Naive thymus-derived CD4-positive, alpha-beta T cell (primary cell): ENCODE results near the gene RING1. TPM values are rescaled to one million over a fixed set of nuclear protein-coding genes. Genes with fewer than 3 reads are reported as not detected.
A peak's percentile ranks its signal among the peaks of the same experiment; 100 is the strongest.

ENCODE experiments used
- ATAC-seq: fragments of 150-1000 bp; cut with Tn5 transposase; 2 replicates; pipeline ENCODE4 v1.10.0; 2021; ENCODE audit warnings: mild to moderate bottlenecking, moderate library complexity
- CTCF ChIA-PET: fragments of 350-600 bp; sonication (Branson Sonifier 250); formaldehyde crosslinking; loops from one replicate; lab custom pipeline; 2021; ENCODE audit warnings: antibody characterized with exemption; lab: Charles Lee
- POLR2A ChIA-PET: fragments of 350-600 bp; sonication (Branson Sonifier 250); formaldehyde crosslinking; loops from one replicate; lab custom pipeline; 2021; ENCODE audit warnings: antibody characterized with exemption, inconsistent platforms; lab: Charles Lee
- DNase-seq, 9 donors: peaks; one replicate each; pipeline versions ENCODE4 v3.0.0 to v3.0.0-alpha.2; 2020 to 2022; ENCODE audit warnings: mixed read lengths in 1 of 9
- H3K27ac ChIP-seq: one replicate; pipeline ENCODE4 v1.7.0; 2013; ENCODE audit warnings: mild to moderate bottlenecking, low read depth, low read length, moderate library complexity
- H3K27me3 ChIP-seq, 2 donors: one replicate each; pipeline ENCODE4 v1.7.0; 2013; ENCODE audit warnings: low read length in 2 of 2, mild to moderate bottlenecking in 2 of 2, moderate library complexity in 2 of 2; ENCODE audit not compliant: control insufficient read depth in 2 of 2, insufficient read depth in 2 of 2
- H3K36me3 ChIP-seq, 3 experiments: 1 replicate in 2 of 3; 2 replicates in 1 of 3; pipeline ENCODE4 v1.7.0; 2013; ENCODE audit warnings: low read length in 3 of 3, mild to moderate bottlenecking in 3 of 3, moderate library complexity in 1 of 3; ENCODE audit not compliant: insufficient read depth in 3 of 3, control insufficient read depth in 2 of 3
- H3K4me1 ChIP-seq, 2 donors: one replicate each; pipeline ENCODE4 v1.7.0; 2013; ENCODE audit warnings: low read length in 2 of 2, mild to moderate bottlenecking in 2 of 2, moderate library complexity in 1 of 2; ENCODE audit not compliant: control insufficient read depth in 2 of 2, insufficient read depth in 2 of 2
- H3K4me3 ChIP-seq: 2 replicates; pipeline ENCODE4 v1.7.0; 2013; ENCODE audit warnings: mild to moderate bottlenecking, low read length
- H3K9me3 ChIP-seq, 3 experiments: 1 replicate in 2 of 3; 2 replicates in 1 of 3; pipeline ENCODE4 v1.7.0; 2013; ENCODE audit warnings: low read length in 3 of 3; ENCODE audit not compliant: control insufficient read depth in 2 of 3
- H3K27ac Mint-ChIP-seq, 9 donors: one replicate each; pipeline ENCODE4 v1.8.0; 2020 to 2022; ENCODE audit warnings: mixed read lengths in 9 of 9, mild to moderate bottlenecking in 8 of 9, moderate library complexity in 5 of 9, inconsistent platforms in 2 of 9
- H3K27me3 Mint-ChIP-seq, 5 donors: one replicate each; pipeline ENCODE4 v1.8.0; 2021 to 2022; ENCODE audit warnings: mixed read lengths in 5 of 5, mild to moderate bottlenecking in 1 of 5
- H3K36me3 Mint-ChIP-seq, 5 donors: one replicate each; pipeline ENCODE4 v1.8.0; 2020 to 2022; ENCODE audit warnings: mixed read lengths in 5 of 5, mild to moderate bottlenecking in 3 of 5, inconsistent platforms in 1 of 5
- H3K4me1 Mint-ChIP-seq, 7 donors: one replicate each; pipeline ENCODE4 v1.8.0; 2020 to 2022; ENCODE audit warnings: mixed read lengths in 7 of 7, mild to moderate bottlenecking in 3 of 7, inconsistent platforms in 1 of 7
- H3K4me3 Mint-ChIP-seq, 10 donors: one replicate each; pipeline ENCODE4 v1.8.0; 2020 to 2022; ENCODE audit warnings: mild to moderate bottlenecking in 10 of 10, mixed read lengths in 10 of 10, moderate library complexity in 6 of 10, inconsistent platforms in 2 of 10
- H3K9me3 Mint-ChIP-seq, 11 donors: one replicate each; pipeline ENCODE4 v1.8.0; 2020 to 2022; ENCODE audit warnings: mixed read lengths in 11 of 11, mild to moderate bottlenecking in 4 of 11, inconsistent platforms in 1 of 11, moderate library complexity in 1 of 11
- intact Hi-C, 2 donors: fragments of 100-400 bp; cut with micrococcal nuclease; formaldehyde crosslinking; loops; one replicate each; pipeline ENCODE4 v1.15.1; 2023
- polyA plus RNA-seq, 2 donors: library from polyadenylated mRNA; unstranded; fragments of 300-500 nt; fragmentation: Illumina TruSeq; gene quantifications; one replicate each; pipeline ENCODE4 v1.2.3, GENCODE V29; 2021
- total RNA-seq, 6 experiments: library from RNA in 5 of 6; stranded (reverse) in 5 of 6; gene quantifications; 1 replicate in 5 of 6; 2 replicates in 1 of 6; pipeline ENCODE4 v1.2.3 and lab custom pipeline; 2021 to 2026

Gene RING1
- total and polyA plus RNA-seq, 7 experiments from 2014 or later = 9.5 to 47.2 (median 41.3) TPM

DNA sequence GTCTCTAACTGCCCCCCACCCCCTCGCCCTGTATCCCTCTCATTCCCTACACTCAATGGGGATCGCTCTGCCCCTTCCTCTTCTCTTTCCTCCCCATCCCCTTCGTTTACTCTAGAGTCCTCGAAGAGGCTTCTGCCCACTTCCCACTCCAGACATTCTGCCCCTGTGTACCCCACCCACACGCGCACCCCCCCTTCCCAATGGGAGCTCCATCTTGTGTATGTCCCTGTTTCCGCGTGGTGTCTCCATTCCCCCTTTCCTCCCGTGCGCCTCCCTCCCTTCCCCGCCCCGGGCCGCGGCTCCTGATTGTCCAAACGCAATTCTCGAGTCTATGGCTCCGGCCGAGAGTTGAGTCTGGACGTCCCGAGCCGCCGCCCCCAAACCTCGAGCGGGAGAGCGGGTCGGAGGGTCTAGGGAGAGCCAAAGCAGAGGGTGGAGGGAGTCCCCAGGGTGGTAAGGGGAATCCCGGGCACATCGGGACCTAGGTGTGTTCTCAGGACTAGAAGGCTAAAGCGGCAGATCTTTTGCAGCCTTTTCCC, 679 bp upstream of the RING1 start:
- POLR2A ChIA-PET = interaction anchor here (0.5 to 3.6 kb wide), 17 partner anchors 8 to 237 kb away, joined by 3 to 31 read pairs (median 5); partner anchors contain the start of genes B3GALT4, COL11A2, PFDN6 and RPS18
- H3K4me3 Mint-ChIP-seq = peak overlapping the region; percentile 83 to 97 (median 88)

DNA sequence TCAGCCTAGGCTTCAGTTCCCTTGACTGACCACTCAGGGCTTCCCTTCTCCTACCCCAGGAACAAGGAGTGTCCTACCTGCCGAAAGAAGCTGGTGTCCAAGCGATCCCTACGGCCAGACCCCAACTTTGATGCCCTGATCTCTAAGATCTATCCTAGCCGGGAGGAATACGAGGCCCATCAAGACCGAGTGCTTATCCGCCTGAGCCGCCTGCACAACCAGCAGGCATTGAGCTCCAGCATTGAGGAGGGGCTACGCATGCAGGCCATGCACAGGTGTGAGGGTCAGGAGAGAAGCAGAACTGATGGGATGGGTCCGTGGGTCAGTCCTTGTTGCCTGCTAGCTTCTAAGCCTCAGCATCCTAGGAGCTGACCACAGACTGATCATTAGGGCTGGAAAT, 1.6 kb downstream of the RING1 start:
- peaks cover 43 to 59% (median 49%) of the 10 kb centered on the region in 7 donors for H3K4me1 Mint-ChIP-seq
- H3K36me3 Mint-ChIP-seq = peaks cover 0 to 18% (median 15%) of the 10 kb centered on the region in 5 donors
- Histone ChIP-seq H3K27ac (no peak overlapping the region), H3K27me3 (peaks cover 0 to 3% of the 10 kb centered on the region in 2 donors), H3K4me1 (peaks cover 18 to 33% of the 10 kb centered on the region in 2 donors), H3K4me3 (no peak overlapping the region), H3K36me3 (peaks cover 0 to 35% (median 6%) of the 10 kb centered on the region in 3 experiments), H3K9me3 (no peaks in the 10 kb centered on the region)
- peaks cover 0 to 30% (median 6%) of the 10 kb centered on the region in 5 donors for H3K27me3 Mint-ChIP-seq
- no peak for ATAC-seq
- intact Hi-C loops = loop anchor here (10.0 kb wide), 3 partner anchors 1475 to 2005 kb away; partner anchors contain the start of genes C6orf47 (in 1 of the 2), CLIC1 (in 1 of the 2), CSNK2B (in 1 of the 2) and GPANK1 (in 1 of the 2)
- ChIA-PET POLR2A (interaction anchor here (0.6 to 3.6 kb wide), 4 partner anchors 18 to 1177 kb away, joined by 3 to 31 read pairs (median 14); partner anchors contain the start of genes COL11A2, RPS18 and VPS52), CTCF (interaction anchor here (1.2 kb wide), 1 partner anchor 39 kb away, joined by 4 read pairs; no protein-coding TSS in a partner anchor)
- H3K27ac Mint-ChIP-seq = peak overlapping the region in 4 of 9 donors; percentile 87 to 96 (median 92)
- peaks cover 0 to 1% (median 0%) of the 10 kb centered on the region in 11 donors for H3K9me3 Mint-ChIP-seq
- no peak for DNase-seq
- peak overlapping the region in 9 of 10 donors; percentile 6 to 96 (median 84) for H3K4me3 Mint-ChIP-seq

More for the DNA sequence above, 679 bp upstream of the RING1 start:
- Mint-ChIP-seq H3K27me3 (peaks cover 0 to 7% (median 2%) of the 10 kb centered on the region in 5 donors), H3K4me1 (peaks cover 40 to 58% (median 52%) of the 10 kb centered on the region in 7 donors), H3K36me3 (peaks cover 0 to 28% (median 21%) of the 10 kb centered on the region in 5 donors), H3K27ac (peak overlapping the region; percentile 80 to 96 (median 91)), H3K9me3 (peaks cover 0 to 1% (median 0%) of the 10 kb centered on the region in 11 donors)
- intact Hi-C loops = loop anchor here (1.0 to 10.0 kb wide), 9 partner anchors 7 to 2003 kb away; partner anchors contain the start of genes RXRB (in 2 of the 2), SLC39A7 (in 2 of the 2), C6orf47 (in 1 of the 2) and CLIC1 (in 1 of the 2)
- H3K4me1 ChIP-seq = peaks cover 20 to 26% of the 10 kb centered on the region in 2 donors
- peak overlapping the region; percentile 92 for H3K4me3 ChIP-seq
- ATAC-seq (no peak), DNase-seq (no peak)
- peaks cover 5 to 51% (median 6%) of the 10 kb centered on the region in 3 experiments for H3K36me3 ChIP-seq
- no peaks in the 10 kb centered on the region for H3K9me3 ChIP-seq
- H3K27me3 ChIP-seq = peaks cover 0 to 3% of the 10 kb centered on the region in 2 donors
- CTCF ChIA-PET = interaction anchor here (1.8 kb wide), 1 partner anchor 41 kb away, joined by 13 read pairs; no protein-coding TSS in a partner anchor
- H3K27ac ChIP-seq = peak overlapping the region; percentile 98

DNA sequence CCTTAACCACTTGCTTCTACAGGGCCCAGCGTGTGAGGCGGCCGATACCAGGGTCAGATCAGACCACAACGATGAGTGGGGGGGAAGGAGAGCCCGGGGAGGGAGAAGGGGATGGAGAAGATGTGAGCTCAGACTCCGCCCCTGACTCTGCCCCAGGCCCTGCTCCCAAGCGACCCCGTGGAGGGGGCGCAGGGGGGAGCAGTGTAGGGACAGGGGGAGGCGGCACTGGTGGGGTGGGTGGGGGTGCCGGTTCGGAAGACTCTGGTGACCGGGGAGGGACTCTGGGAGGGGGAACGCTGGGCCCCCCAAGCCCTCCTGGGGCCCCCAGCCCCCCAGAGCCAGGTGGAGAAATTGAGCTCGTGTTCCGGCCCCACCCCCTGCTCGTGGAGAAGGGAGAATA, 2.8 kb downstream of the RING1 start:
- H3K27ac Mint-ChIP-seq = no peak overlapping the region
- H3K27me3 Mint-ChIP-seq = peaks cover 0 to 34% (median 6%) of the 10 kb centered on the region in 5 donors
- ChIA-PET CTCF (interaction anchor here (0.8 kb wide), 1 partner anchor 15 kb away, joined by 4 read pairs; no protein-coding TSS in a partner anchor), POLR2A (interaction anchor here (1.0 kb wide), 1 partner anchor 17 kb away, joined by 4 read pairs; no protein-coding TSS in a partner anchor)
- DNase-seq = no peak
- Histone ChIP-seq H3K36me3 (peaks cover 0 to 35% (median 6%) of the 10 kb centered on the region in 3 experiments), H3K4me1 (peaks cover 9 to 28% of the 10 kb centered on the region in 2 donors), H3K4me3 (no peak overlapping the region), H3K27me3 (peaks cover 0 to 3% of the 10 kb centered on the region in 2 donors), H3K27ac (no peak overlapping the region), H3K9me3 (no peaks in the 10 kb centered on the region)
- peaks cover 0 to 1% (median 0%) of the 10 kb centered on the region in 11 donors for H3K9me3 Mint-ChIP-seq
- ATAC-seq = no peak
- intact Hi-C loops = no loop called here
- H3K4me3 Mint-ChIP-seq = no peak overlapping the region
- peaks cover 0 to 18% (median 15%) of the 10 kb centered on the region in 5 donors for H3K36me3 Mint-ChIP-seq
- peaks cover 35 to 46% (median 37%) of the 10 kb centered on the region in 7 donors for H3K4me1 Mint-ChIP-seq

DNA sequence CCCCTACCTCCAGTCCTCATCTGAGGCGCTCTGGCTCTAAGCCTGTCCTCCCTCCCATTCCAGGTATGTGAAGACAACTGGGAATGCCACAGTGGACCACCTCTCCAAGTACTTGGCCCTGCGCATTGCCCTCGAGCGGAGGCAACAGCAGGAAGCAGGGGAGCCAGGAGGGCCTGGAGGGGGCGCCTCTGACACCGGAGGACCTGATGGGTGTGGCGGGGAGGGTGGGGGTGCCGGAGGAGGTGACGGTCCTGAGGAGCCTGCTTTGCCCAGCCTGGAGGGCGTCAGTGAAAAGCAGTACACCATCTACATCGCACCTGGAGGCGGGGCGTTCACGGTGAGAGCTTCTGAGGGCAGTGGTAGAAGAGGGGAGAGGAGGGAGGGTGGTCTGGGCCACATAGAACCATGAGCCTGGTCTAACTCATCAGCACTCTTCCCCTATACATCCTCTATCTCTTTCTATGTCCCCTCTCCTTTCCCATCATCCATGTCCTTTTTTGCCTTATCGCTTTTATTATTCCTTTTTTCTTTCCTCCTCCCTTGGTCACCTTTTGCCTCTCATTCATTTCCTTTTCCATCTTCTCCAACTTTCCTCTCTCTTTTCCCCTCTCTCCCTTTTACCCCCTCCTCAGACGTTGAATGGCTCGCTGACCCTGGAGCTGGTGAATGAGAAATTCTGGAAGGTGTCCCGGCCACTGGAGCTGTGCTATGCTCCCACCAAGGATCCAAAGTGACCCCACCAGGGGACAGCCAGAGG, 3.5 kb downstream of the RING1 start:
- ChIA-PET POLR2A (interaction anchor here (1.0 kb wide), 1 partner anchor 17 kb away, joined by 4 read pairs; no protein-coding TSS in a partner anchor), CTCF (no interaction called here)
- Mint-ChIP-seq H3K27me3 (peaks cover 0 to 34% (median 6%) of the 10 kb centered on the region in 5 donors), H3K36me3 (peaks cover 0 to 18% (median 15%) of the 10 kb centered on the region in 5 donors), H3K4me1 (peaks cover 33 to 43% (median 34%) of the 10 kb centered on the region in 7 donors), H3K27ac (no peak overlapping the region), H3K4me3 (peak overlapping the region in 3 of 10 donors; percentile 83 to 88 (median 86)), H3K9me3 (peaks cover 0 to 1% (median 0%) of the 10 kb centered on the region in 11 donors)
- Histone ChIP-seq H3K4me3 (no peak overlapping the region), H3K27ac (no peak overlapping the region), H3K4me1 (peaks cover 9 to 28% of the 10 kb centered on the region in 2 donors), H3K27me3 (peaks cover 0 to 3% of the 10 kb centered on the region in 2 donors), H3K9me3 (no peaks in the 10 kb centered on the region), H3K36me3 (peaks cover 0 to 35% (median 6%) of the 10 kb centered on the region in 3 experiments)
- DNase-seq = no peak
- intact Hi-C loops = no loop called here
- no peak for ATAC-seq

DNA sequence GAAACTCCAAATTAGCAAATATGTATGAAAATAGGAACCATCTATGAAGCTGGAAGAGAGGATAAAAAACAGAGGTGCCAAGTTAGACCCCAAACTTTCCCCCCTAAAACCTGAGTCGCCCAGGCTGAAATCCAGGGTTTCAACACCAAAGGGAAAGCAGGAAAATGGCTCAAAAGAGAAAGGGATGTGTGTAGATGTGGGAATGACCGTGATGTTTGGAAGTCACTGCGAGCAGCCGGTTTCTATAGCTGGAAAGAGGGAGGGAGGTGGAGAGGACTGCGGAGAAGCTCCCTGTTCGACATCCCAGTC, 4.5 kb downstream of the RING1 start:
- H3K27me3 Mint-ChIP-seq = peaks cover 0 to 39% (median 7%) of the 10 kb centered on the region in 5 donors
- Histone ChIP-seq H3K27me3 (peaks cover 0 to 3% of the 10 kb centered on the region in 2 donors), H3K27ac (no peak overlapping the region), H3K4me1 (peaks cover 4 to 23% of the 10 kb centered on the region in 2 donors), H3K9me3 (no peaks in the 10 kb centered on the region), H3K4me3 (peak overlapping the region; percentile 47), H3K36me3 (peaks cover 0 to 35% (median 6%) of the 10 kb centered on the region in 3 experiments)
- peaks cover 0 to 1% (median 0%) of the 10 kb centered on the region in 11 donors for H3K9me3 Mint-ChIP-seq
- POLR2A ChIA-PET = interaction anchor here (0.7 to 1.3 kb wide), 2 partner anchors 13 to 35 kb away, joined by 3 read pairs; no protein-coding TSS in a partner anchor
- H3K36me3 Mint-ChIP-seq = peaks cover 0 to 18% (median 15%) of the 10 kb centered on the region in 5 donors
- intact Hi-C loops = no loop called here
- ATAC-seq (no peak), DNase-seq (no peak)
- peak overlapping the region in 3 of 9 donors; percentile 15 to 31 (median 28) for H3K27ac Mint-ChIP-seq
- CTCF ChIA-PET = no interaction called here
- peaks cover 29 to 43% (median 34%) of the 10 kb centered on the region in 7 donors for H3K4me1 Mint-ChIP-seq
- H3K4me3 Mint-ChIP-seq = peak overlapping the region; percentile 69 to 88 (median 80)
